Fibroblast of lung (primary cell): ENCODE results near the gene NFIL3.

Experiments used
- CTCF ChIP-seq, 2 donors: IDR thresholded peaks in 1 of 2; conservative IDR thresholded peaks in 1 of 2; 1 replicate in 1 of 2; 2 replicates in 1 of 2; pipeline ENCODE4 v1.5.1; 2011 to 2012; ENCODE audit warnings: low read length in 2 of 2, control low read depth in 1 of 2, inconsistent platforms in 1 of 2, low read depth in 1 of 2, mild to moderate bottlenecking in 1 of 2
- EZH2 ChIP-seq: IDR thresholded peaks from 2 replicates; pipeline ENCODE4 v1.5.1; 2012; ENCODE audit warnings: low read length, control low read depth, mild to moderate bottlenecking; ENCODE audit errors: missing control alignments

GRCh38 chr9:91378695-91379127 is 44.9 kb downstream of the NFIL3 start:
- TF ChIP-seq CTCF (conservative IDR thresholded peaks at IDR 0.05 in 1 of 2, IDR thresholded peaks at IDR 0.05 in 1 of 2; ENCODE audit: low read depth in 1 of 2, low read length in 2 of 2), result no peak
- no peak for TF ChIP-seq EZH2
